ENCODE results near the gene PLA2G4E.

PLA2G4E gene

DNA sequence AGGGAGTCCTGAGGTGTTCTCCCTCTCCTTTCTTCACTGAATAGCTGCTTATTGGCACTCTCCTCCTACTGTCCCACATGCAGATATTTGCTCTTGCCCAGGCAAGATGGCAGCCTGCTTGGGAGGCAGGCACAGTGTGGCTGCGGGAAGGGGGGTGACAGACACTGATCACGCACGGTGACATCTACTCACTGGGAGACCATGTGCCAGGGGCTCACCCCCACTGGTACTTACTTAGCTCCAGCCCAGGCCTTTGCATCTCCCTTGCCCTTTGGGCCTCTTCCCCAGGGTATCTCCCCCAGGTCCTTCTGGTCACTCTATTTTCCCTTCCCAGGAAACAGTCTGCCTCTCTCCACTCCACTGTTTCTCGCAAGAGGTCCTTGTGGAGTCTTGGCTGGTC is 6.4 kb downstream of the PLA2G4E start:
- no peak overlapping the region for H3K4me3 Mint-ChIP-seq
- peaks cover 9% of the 10 kb centered on the region for H3K4me1 Mint-ChIP-seq (ENCODE audit: low read depth)
- H3K27me3 Mint-ChIP-seq: no peaks in the 10 kb centered on the region
- H3K36me3 Mint-ChIP-seq: no peaks in the 10 kb centered on the region
- H3K9me3 Mint-ChIP-seq (ENCODE audit: low read depth): no peaks in the 10 kb centered on the region
- no peak overlapping the region for H3K27ac Mint-ChIP-seq

DNA sequence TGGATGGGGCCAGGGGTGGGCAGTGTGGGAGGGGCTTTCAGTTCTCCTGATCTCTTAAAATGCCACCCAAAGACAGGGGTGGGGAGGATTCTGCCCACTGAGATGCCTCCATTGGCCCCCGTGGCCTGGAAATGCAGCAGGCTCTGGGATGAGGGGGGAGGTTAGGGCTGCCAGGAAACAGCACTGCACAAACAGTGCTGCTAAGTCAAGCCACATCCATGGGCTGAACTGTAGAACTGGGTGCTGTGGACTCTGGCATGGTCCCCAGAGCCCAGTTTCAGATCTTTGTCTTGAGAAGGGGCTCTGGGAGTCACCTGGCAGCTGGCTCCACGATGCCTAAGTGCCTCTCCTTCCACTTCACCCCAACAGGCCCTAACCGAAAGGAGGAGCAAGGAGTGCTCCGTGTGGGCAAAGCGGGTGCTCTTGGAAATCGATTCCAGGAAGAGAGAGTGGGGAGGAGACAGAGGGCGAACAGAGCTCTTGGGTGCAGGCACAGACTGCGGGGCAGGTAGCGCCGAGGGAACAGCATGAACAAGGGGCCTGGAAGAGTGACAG is 7.8 kb downstream of the PLA2G4E start:
- H3K9me3 Mint-ChIP-seq (ENCODE audit: low read depth): no peaks in the 10 kb centered on the region
- no peak overlapping the region for H3K27ac Mint-ChIP-seq
- peaks cover 9% of the 10 kb centered on the region for H3K4me1 Mint-ChIP-seq (ENCODE audit: low read depth)
- no peaks in the 10 kb centered on the region for H3K36me3 Mint-ChIP-seq
- no peak overlapping the region for H3K4me3 Mint-ChIP-seq
- no peaks in the 10 kb centered on the region for H3K27me3 Mint-ChIP-seq

DNA sequence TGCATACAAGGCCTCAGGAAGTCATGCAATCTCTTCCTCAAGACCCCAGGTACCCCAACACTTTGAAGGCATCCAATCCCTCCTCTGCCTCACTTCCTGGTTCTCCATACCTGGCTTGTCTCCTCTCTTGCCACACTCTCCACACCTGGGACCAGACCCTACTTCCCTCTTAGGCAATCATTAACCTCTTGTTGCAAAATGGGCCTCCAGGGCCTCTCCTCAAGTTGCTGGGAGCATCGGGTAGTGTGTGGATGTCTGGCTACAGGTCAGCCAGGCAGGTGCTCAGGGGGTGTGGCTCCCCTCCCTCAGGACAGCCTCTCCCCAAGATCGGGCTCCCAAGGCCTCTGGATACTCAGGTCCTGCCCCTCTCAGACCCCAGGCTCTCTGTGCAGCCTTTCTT is 8.6 kb downstream of the PLA2G4E start:
- peaks cover 11% of the 10 kb centered on the region for H3K4me1 Mint-ChIP-seq (ENCODE audit: low read depth)
- H3K4me3 Mint-ChIP-seq: no peak overlapping the region
- H3K9me3 Mint-ChIP-seq (ENCODE audit: low read depth): no peaks in the 10 kb centered on the region
- H3K36me3 Mint-ChIP-seq: no peaks in the 10 kb centered on the region
- H3K27ac Mint-ChIP-seq: peak overlapping the region; percentile 0
- H3K27me3 Mint-ChIP-seq: no peaks in the 10 kb centered on the region

GRCh38 chr15:42011074-42011473 is 9.8 kb downstream of the PLA2G4E start:
- Mint-ChIP-seq H3K27ac (peak overlapping the region; percentile 3), H3K9me3 (ENCODE audit: low read depth) (no peaks in the 10 kb centered on the region), H3K4me3 (no peak overlapping the region), H3K4me1 (ENCODE audit: low read depth) (peaks cover 11% of the 10 kb centered on the region), H3K36me3 (no peaks in the 10 kb centered on the region), H3K27me3 (no peaks in the 10 kb centered on the region)

DNA sequence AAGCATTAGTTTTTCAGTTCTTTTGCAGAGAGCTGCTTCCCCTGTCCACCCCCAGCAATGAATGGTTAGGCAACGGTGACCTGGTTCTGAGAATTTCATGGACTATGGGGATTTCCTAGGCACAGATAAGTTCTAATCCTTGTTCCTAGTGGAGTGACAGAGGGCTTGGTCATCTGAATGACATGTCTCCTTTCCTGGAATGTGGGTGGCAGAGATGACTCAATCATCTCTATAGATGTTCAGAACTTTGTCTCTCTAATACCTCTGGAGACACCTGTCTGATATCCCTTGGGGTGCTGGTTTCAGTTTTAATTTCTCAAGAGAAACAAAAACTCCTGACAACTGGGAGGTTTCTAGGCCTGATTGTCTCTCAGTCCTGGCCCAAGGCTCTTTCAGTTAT is 10.4 kb downstream of the PLA2G4E start:
- no peak overlapping the region for H3K4me3 Mint-ChIP-seq
- no peaks in the 10 kb centered on the region for H3K9me3 Mint-ChIP-seq (ENCODE audit: low read depth)
- H3K36me3 Mint-ChIP-seq: no peaks in the 10 kb centered on the region
- peaks cover 11% of the 10 kb centered on the region for H3K4me1 Mint-ChIP-seq (ENCODE audit: low read depth)
- no peaks in the 10 kb centered on the region for H3K27me3 Mint-ChIP-seq
- no peak overlapping the region for H3K27ac Mint-ChIP-seq

DNA sequence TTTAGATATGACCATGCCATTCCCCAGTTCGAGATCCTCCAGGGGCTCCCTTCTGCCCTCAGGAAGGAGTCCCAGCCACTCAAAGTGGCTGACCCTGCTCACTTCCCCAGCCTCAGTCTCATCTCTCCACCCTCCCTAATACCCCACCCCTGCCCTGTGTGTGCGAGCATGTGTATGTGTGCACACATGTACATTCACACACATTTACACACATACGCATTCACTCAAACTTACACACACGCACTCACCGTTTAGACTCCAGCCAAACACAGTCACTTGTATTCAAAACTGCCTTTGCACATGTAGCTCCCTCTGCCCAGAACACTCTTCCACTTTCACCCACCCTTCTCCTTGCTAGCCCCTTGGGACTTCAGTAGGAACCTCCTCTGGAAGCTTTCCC is 11.4 kb downstream of the PLA2G4E start:
- peak overlapping the region; percentile 2 for H3K27ac Mint-ChIP-seq
- no peaks in the 10 kb centered on the region for H3K9me3 Mint-ChIP-seq (ENCODE audit: low read depth)
- no peaks in the 10 kb centered on the region for H3K36me3 Mint-ChIP-seq
- H3K4me3 Mint-ChIP-seq: no peak overlapping the region
- H3K4me1 Mint-ChIP-seq (ENCODE audit: low read depth): peaks cover 11% of the 10 kb centered on the region
- no peaks in the 10 kb centered on the region for H3K27me3 Mint-ChIP-seq

- no peak overlapping the region for H3K4me3 Mint-ChIP-seq
- H3K27me3 Mint-ChIP-seq: no peaks in the 10 kb centered on the region
- H3K4me1 Mint-ChIP-seq (ENCODE audit: low read depth): peaks cover 11% of the 10 kb centered on the region
- H3K36me3 Mint-ChIP-seq: no peaks in the 10 kb centered on the region
- H3K9me3 Mint-ChIP-seq (ENCODE audit: low read depth): no peaks in the 10 kb centered on the region
- peak overlapping the region; percentile 2 for H3K27ac Mint-ChIP-seq
Observed at GRCh38 chr15:42009022-42009421, 11.8 kb downstream of the PLA2G4E start.

DNA sequence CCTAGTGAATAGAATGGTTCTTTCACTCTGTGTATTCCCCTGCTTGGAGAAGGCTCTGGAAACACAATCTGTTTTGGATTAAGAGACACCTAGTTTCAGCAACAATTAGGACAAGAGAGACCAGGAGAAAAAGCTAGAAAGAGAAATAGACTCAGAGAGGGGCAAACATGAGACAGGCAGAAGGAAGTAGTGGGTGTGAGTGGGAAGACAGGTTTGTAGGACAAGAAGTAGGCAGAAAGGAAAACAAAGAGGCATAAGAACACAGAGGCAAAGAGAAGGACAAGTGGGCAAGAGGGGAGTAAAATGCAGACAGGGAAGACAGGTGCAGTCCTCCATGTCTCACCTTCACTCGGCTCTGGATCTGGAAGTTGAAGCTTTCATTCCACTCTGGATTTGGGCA is 13.5 kb downstream of the PLA2G4E start:
- H3K4me3 Mint-ChIP-seq: no peak overlapping the region
- no peaks in the 10 kb centered on the region for H3K36me3 Mint-ChIP-seq
- no peaks in the 10 kb centered on the region for H3K9me3 Mint-ChIP-seq (ENCODE audit: low read depth)
- H3K27me3 Mint-ChIP-seq: no peaks in the 10 kb centered on the region
- H3K27ac Mint-ChIP-seq: no peak overlapping the region
- peaks cover 11% of the 10 kb centered on the region for H3K4me1 Mint-ChIP-seq (ENCODE audit: low read depth)

GRCh38 chr15:42002333-42002732 is 18.5 kb downstream of the PLA2G4E start:
- H3K9me3 Mint-ChIP-seq (ENCODE audit: low read depth): no peaks in the 10 kb centered on the region
- H3K27me3 Mint-ChIP-seq: no peaks in the 10 kb centered on the region
- no peak overlapping the region for H3K27ac Mint-ChIP-seq
- no peaks in the 10 kb centered on the region for H3K36me3 Mint-ChIP-seq
- peaks cover 1% of the 10 kb centered on the region for H3K4me1 Mint-ChIP-seq (ENCODE audit: low read depth)
- H3K4me3 Mint-ChIP-seq: no peak overlapping the region

GRCh38 chr15:42001236-42001635 is 19.6 kb downstream of the PLA2G4E start:
- H3K9me3 Mint-ChIP-seq (ENCODE audit: low read depth): no peaks in the 10 kb centered on the region
- no peaks in the 10 kb centered on the region for H3K27me3 Mint-ChIP-seq
- H3K36me3 Mint-ChIP-seq: no peaks in the 10 kb centered on the region
- no peaks in the 10 kb centered on the region for H3K4me1 Mint-ChIP-seq (ENCODE audit: low read depth)
- no peak overlapping the region for H3K4me3 Mint-ChIP-seq
- H3K27ac Mint-ChIP-seq: no peak overlapping the region

- Mint-ChIP-seq H3K27me3 (no peaks in the 10 kb centered on the region), H3K27ac (no peak overlapping the region), H3K4me3 (no peak overlapping the region), H3K9me3 (ENCODE audit: low read depth) (no peaks in the 10 kb centered on the region), H3K36me3 (no peaks in the 10 kb centered on the region), H3K4me1 (ENCODE audit: low read depth) (no peaks in the 10 kb centered on the region)
Observed at GRCh38 chr15:41999290-42000285, 21.3 kb downstream of the PLA2G4E start.

GRCh38 chr15:41997845-41998244 is 23.0 kb downstream of the PLA2G4E start:
- no peak overlapping the region for H3K27ac Mint-ChIP-seq
- H3K4me3 Mint-ChIP-seq: no peak overlapping the region
- no peaks in the 10 kb centered on the region for H3K4me1 Mint-ChIP-seq (ENCODE audit: low read depth)
- H3K36me3 Mint-ChIP-seq: no peaks in the 10 kb centered on the region
- H3K27me3 Mint-ChIP-seq: no peaks in the 10 kb centered on the region
- no peaks in the 10 kb centered on the region for H3K9me3 Mint-ChIP-seq (ENCODE audit: low read depth)

DNA sequence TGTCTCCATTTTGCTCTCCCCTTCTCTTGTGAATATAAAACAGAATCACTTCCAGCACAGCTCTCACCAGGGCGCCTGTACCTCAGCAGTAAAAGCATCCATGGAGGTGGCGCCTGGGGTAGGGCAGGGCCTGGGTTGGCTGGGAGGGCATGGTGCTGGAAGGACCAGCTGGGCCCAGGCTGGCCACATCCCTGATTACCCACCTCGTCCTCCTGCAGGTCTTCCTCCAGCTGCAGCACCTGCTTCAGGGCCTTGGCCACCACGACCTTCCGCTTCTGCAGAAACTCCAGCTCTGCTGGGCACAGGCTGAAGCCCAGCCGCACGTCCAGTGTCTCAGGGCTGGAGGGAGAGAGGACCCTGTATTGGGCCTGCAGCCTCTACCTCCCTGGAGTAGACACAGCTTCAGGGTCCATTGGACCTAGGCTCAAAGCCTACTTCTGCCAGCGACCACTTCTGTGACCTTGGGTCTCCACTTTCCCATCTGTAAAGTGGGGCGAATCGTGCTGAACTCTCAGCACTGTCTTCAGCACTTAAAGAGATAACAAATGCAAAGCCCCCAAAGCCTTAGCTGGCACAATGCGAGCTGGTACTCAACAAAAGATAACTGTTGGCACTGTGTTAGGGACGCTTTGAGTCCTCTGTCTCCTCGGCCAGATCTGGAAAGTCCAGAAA is 23.8 kb downstream of the PLA2G4E start:
- Mint-ChIP-seq H3K36me3 (no peaks in the 10 kb centered on the region), H3K27ac (no peak overlapping the region), H3K9me3 (ENCODE audit: low read depth) (no peaks in the 10 kb centered on the region), H3K4me1 (ENCODE audit: low read depth) (no peaks in the 10 kb centered on the region), H3K27me3 (no peaks in the 10 kb centered on the region), H3K4me3 (no peak overlapping the region)

DNA sequence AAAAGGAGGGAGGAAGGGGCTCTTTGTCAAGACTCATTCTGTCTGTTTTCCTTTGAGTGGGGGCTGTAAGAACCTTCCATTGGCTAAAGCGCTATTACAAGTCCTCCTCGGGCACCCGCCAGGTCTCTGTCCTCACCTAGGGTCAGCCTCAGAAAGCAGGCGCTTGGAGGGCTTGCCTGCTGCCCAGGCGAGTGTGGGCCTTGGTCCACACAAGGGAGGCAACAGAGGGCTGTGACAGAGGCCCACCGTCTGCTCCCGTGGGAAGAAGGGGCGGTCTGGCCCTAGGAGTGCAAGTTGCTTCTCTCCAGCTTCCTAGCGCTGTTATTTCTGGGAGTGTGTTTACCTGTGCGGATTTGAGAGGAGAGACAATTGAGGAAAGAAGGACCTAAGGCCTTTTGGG is 24.5 kb downstream of the PLA2G4E start:
- no peaks in the 10 kb centered on the region for H3K36me3 Mint-ChIP-seq
- no peaks in the 10 kb centered on the region for H3K9me3 Mint-ChIP-seq (ENCODE audit: low read depth)
- no peaks in the 10 kb centered on the region for H3K27me3 Mint-ChIP-seq
- H3K27ac Mint-ChIP-seq: no peak overlapping the region
- no peaks in the 10 kb centered on the region for H3K4me1 Mint-ChIP-seq (ENCODE audit: low read depth)
- no peak overlapping the region for H3K4me3 Mint-ChIP-seq

- Mint-ChIP-seq H3K36me3 (no peaks in the 10 kb centered on the region), H3K4me1 (ENCODE audit: low read depth) (no peaks in the 10 kb centered on the region), H3K9me3 (ENCODE audit: low read depth) (no peaks in the 10 kb centered on the region), H3K4me3 (no peak overlapping the region), H3K27ac (no peak overlapping the region), H3K27me3 (no peaks in the 10 kb centered on the region)
Observed at GRCh38 chr15:41995476-41995855, 25.4 kb downstream of the PLA2G4E start.
